HepG2 (cell line): ENCODE data around the gene LSM2. TPM values are rescaled to one million over a fixed set of nuclear protein-coding genes. Genes with fewer than 3 reads are reported as not detected.

Source experiments
- AGO1 ChIP-seq: fragments of 200-400 bp; formaldehyde crosslinking; IDR thresholded peaks from 2 replicates; pipeline ENCODE4 v1.6.1; 2017; ENCODE audit warnings: mild to moderate bottlenecking, low read depth, low read length, moderate library complexity; ENCODE audit not compliant: poor library complexity, severe bottlenecking
- KDM5B ChIP-seq: sonication (generic); formaldehyde crosslinking; IDR thresholded peaks from 2 replicates; pipeline ENCODE4 v1.4.0; 2020; ENCODE audit warnings: missing genetic modification reagents, mild to moderate bottlenecking, borderline replicate concordance
- KMT2B ChIP-seq: IDR thresholded peaks from 2 replicates; pipeline ENCODE4 v1.6.1; 2016; ENCODE audit warnings: missing genetic modification reagents, missing compliant biosample characterization
- MED8 ChIP-seq: sonication (generic); formaldehyde crosslinking; IDR thresholded peaks from 2 replicates; pipeline ENCODE4 v1.8.1; 2023; ENCODE audit warnings: mild to moderate bottlenecking, missing genetic modification reagents; ENCODE audit not compliant: insufficient replicate concordance
- MXI1 ChIP-seq: IDR thresholded peaks from 3 replicates; pipeline ENCODE4 v1.6.1; 2012; ENCODE audit warnings: low read depth, low read length, inconsistent platforms, borderline replicate concordance
- RELA ChIP-seq: sonication (generic); formaldehyde crosslinking; IDR thresholded peaks from 2 replicates; pipeline ENCODE4 v1.4.0; 2020; ENCODE audit warnings: missing genetic modification reagents
- SKI ChIP-seq: fragments of 450-650 bp; IDR thresholded peaks from one replicate; pipeline ENCODE4 v1.6.1; 2018; ENCODE audit warnings: mild to moderate bottlenecking; ENCODE audit not compliant: partially characterized antibody
- ZNF12 ChIP-seq: sonication (generic); formaldehyde crosslinking; IDR thresholded peaks from 2 replicates; pipeline ENCODE4 v1.5.0; 2020; ENCODE audit warnings: missing genetic modification reagents
- ZNF33B ChIP-seq: sonication (generic); formaldehyde crosslinking; IDR thresholded peaks from 2 replicates; pipeline ENCODE4 v1.5.1; 2020; ENCODE audit warnings: mild to moderate bottlenecking, missing genetic modification reagents
- ZNF772 ChIP-seq: sonication (generic); formaldehyde crosslinking; IDR thresholded peaks from 2 replicates; pipeline ENCODE4 v1.5.0; 2020; ENCODE audit warnings: mild to moderate bottlenecking, missing genetic modification reagents
- polyA plus RNA-seq, 8 experiments: library from polyadenylated mRNA; depleted of rRNA in 3 of 8; stranded (reverse) in 7 of 8; unstranded in 1 of 8; fragments of >200 nt; fragmentation: Illumina TruSeq in 4 of 8; extraction: Trizol in 4 of 8; gene quantifications; 2 replicates each; pipeline versions ENCODE4 v1.2.1 to v1.2.3, GENCODE V29; 2011 to 2016; ENCODE audit warnings: low read depth in 4 of 8, missing spikeins in 1 of 8, mixed read lengths in 1 of 8; ENCODE audit not compliant: insufficient read depth in 1 of 8
- total RNA-seq, 5 experiments: library from RNA; depleted of rRNA; stranded (reverse); fragments of >200 nt; fragmentation: Illumina TruSeq; extraction: Trizol; gene quantifications; 2 replicates each; pipeline ENCODE4 v1.2.3, GENCODE V29; 2016; ENCODE audit warnings: low read depth in 1 of 5
- TF ChIP-seq, protein P1 (sequence below): sonication (generic); formaldehyde crosslinking; IDR thresholded peaks from 2 replicates; pipeline ENCODE4 v1.4.0; 2020; ENCODE audit warnings: missing genetic modification reagents
- TF ChIP-seq, protein P2 (sequence below): sonication (generic); formaldehyde crosslinking; IDR thresholded peaks from 2 replicates; pipeline ENCODE4 v1.8.0; 2022; ENCODE audit warnings: low read depth, missing genetic modification reagents
- TF ChIP-seq, protein P3 (sequence below): sonication (generic); formaldehyde crosslinking; IDR thresholded peaks from 2 replicates; pipeline ENCODE4 v1.4.0; 2020; ENCODE audit warnings: mild to moderate bottlenecking, missing genetic modification reagents, borderline replicate concordance
- TF ChIP-seq, protein P4 (sequence below): sonication (generic); formaldehyde crosslinking; IDR thresholded peaks from 2 replicates; pipeline ENCODE4 v1.4.0; 2020; ENCODE audit warnings: missing genetic modification reagents

LSM2 gene
- total and polyA plus RNA-seq, 2 of the 13 experiments (the other 11 are each of a cell fraction or from before 2014, with no cell fraction given): 69.4 to 90.5 TPM

DNA sequence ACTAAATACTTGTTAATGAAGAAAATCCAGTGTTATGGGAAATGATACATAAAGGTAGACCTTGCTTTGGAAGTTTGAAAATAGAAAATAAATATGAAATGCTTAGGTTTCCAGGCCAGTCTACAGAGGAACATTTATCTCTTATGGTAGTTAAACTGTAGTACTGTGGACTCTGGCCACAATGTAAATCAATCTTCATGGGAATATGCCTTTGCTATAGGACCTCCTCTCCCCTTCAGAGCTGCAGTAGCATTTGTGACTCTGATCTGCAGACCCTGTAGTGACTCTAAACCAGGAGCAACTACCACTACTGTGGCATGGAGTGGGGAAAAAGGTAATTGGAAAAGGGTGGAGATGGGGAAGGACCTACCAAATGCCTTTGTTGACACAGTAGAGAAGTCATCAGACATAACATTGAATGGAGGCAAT lies 13.1 kb upstream of the LSM2 start (continued):
- no peak for TF ChIP-seq ZNF772
- TF ChIP-seq AGO1: no peak
- no peak for TF ChIP-seq MXI1
- TF ChIP-seq, protein P1, sequence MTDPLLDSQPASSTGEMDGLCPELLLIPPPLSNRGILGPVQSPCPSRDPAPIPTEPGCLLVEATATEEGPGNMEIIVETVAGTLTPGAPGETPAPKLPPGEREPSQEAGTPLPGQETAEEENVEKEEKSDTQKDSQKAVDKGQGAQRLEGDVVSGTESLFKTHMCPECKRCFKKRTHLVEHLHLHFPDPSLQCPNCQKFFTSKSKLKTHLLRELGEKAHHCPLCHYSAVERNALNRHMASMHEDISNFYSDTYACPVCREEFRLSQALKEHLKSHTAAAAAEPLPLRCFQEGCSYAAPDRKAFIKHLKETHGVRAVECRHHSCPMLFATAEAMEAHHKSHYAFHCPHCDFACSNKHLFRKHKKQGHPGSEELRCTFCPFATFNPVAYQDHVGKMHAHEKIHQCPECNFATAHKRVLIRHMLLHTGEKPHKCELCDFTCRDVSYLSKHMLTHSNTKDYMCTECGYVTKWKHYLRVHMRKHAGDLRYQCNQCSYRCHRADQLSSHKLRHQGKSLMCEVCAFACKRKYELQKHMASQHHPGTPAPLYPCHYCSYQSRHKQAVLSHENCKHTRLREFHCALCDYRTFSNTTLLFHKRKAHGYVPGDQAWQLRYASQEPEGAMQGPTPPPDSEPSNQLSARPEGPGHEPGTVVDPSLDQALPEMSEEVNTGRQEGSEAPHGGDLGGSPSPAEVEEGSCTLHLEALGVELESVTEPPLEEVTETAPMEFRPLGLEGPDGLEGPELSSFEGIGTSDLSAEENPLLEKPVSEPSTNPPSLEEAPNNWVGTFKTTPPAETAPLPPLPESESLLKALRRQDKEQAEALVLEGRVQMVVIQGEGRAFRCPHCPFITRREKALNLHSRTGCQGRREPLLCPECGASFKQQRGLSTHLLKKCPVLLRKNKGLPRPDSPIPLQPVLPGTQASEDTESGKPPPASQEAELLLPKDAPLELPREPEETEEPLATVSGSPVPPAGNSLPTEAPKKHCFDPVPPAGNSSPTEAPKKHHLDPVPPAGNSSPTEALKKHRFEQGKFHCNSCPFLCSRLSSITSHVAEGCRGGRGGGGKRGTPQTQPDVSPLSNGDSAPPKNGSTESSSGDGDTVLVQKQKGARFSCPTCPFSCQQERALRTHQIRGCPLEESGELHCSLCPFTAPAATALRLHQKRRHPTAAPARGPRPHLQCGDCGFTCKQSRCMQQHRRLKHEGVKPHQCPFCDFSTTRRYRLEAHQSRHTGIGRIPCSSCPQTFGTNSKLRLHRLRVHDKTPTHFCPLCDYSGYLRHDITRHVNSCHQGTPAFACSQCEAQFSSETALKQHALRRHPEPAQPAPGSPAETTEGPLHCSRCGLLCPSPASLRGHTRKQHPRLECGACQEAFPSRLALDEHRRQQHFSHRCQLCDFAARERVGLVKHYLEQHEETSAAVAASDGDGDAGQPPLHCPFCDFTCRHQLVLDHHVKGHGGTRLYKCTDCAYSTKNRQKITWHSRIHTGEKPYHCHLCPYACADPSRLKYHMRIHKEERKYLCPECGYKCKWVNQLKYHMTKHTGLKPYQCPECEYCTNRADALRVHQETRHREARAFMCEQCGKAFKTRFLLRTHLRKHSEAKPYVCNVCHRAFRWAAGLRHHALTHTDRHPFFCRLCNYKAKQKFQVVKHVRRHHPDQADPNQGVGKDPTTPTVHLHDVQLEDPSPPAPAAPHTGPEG (CRISPR knock-in tag): no peak
- TF ChIP-seq ZNF12: no peak; the same call in 1 of the 2 replicates
- TF ChIP-seq, protein P2, sequence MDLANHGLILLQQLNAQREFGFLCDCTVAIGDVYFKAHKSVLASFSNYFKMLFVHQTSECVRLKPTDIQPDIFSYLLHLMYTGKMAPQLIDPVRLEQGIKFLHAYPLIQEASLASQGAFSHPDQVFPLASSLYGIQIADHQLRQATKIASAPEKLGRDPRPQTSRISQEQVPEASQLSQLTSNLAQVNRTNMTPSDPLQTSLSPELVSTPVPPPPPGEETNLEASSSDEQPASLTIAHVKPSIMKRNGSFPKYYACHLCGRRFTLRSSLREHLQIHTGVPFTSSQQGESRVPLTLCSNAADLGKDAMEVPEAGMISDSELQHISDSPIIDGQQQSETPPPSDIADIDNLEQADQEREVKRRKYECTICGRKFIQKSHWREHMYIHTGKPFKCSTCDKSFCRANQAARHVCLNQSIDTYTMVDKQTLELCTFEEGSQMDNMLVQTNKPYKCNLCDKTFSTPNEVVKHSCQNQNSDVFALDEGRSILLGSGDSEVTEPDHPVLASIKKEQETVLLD (CRISPR knock-in tag): no peak
- no peak for TF ChIP-seq ZNF33B (CRISPR knock-in tag)
- TF ChIP-seq, protein P3, sequence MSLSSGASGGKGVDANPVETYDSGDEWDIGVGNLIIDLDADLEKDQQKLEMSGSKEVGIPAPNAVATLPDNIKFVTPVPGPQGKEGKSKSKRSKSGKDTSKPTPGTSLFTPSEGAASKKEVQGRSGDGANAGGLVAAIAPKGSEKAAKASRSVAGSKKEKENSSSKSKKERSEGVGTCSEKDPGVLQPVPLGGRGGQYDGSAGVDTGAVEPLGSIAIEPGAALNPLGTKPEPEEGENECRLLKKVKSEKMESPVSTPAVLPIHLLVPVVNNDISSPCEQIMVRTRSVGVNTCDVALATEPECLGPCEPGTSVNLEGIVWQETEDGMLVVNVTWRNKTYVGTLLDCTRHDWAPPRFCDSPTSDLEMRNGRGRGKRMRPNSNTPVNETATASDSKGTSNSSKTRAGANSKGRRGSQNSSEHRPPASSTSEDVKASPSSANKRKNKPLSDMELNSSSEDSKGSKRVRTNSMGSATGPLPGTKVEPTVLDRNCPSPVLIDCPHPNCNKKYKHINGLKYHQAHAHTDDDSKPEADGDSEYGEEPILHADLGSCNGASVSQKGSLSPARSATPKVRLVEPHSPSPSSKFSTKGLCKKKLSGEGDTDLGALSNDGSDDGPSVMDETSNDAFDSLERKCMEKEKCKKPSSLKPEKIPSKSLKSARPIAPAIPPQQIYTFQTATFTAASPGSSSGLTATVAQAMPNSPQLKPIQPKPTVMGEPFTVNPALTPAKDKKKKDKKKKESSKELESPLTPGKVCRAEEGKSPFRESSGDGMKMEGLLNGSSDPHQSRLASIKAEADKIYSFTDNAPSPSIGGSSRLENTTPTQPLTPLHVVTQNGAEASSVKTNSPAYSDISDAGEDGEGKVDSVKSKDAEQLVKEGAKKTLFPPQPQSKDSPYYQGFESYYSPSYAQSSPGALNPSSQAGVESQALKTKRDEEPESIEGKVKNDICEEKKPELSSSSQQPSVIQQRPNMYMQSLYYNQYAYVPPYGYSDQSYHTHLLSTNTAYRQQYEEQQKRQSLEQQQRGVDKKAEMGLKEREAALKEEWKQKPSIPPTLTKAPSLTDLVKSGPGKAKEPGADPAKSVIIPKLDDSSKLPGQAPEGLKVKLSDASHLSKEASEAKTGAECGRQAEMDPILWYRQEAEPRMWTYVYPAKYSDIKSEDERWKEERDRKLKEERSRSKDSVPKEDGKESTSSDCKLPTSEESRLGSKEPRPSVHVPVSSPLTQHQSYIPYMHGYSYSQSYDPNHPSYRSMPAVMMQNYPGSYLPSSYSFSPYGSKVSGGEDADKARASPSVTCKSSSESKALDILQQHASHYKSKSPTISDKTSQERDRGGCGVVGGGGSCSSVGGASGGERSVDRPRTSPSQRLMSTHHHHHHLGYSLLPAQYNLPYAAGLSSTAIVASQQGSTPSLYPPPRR: 0 out of 2 replicates have a peak, but pooled peaks have one; percentile 9
- no peak for TF ChIP-seq MED8
- no peak for TF ChIP-seq KDM5B
- no peak for TF ChIP-seq KMT2B (CRISPR knock-in tag)
- TF ChIP-seq, protein P4, sequence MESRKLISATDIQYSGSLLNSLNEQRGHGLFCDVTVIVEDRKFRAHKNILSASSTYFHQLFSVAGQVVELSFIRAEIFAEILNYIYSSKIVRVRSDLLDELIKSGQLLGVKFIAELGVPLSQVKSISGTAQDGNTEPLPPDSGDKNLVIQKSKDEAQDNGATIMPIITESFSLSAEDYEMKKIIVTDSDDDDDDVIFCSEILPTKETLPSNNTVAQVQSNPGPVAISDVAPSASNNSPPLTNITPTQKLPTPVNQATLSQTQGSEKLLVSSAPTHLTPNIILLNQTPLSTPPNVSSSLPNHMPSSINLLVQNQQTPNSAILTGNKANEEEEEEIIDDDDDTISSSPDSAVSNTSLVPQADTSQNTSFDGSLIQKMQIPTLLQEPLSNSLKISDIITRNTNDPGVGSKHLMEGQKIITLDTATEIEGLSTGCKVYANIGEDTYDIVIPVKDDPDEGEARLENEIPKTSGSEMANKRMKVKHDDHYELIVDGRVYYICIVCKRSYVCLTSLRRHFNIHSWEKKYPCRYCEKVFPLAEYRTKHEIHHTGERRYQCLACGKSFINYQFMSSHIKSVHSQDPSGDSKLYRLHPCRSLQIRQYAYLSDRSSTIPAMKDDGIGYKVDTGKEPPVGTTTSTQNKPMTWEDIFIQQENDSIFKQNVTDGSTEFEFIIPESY (CRISPR knock-in tag): no peak
- TF ChIP-seq RELA (CRISPR knock-in tag): no peak
- TF ChIP-seq SKI: no peak
